ENCODE measurements around the gene FGD6.
"Not testable (repeated sequence)": the region's sequence is repeated elsewhere in the genome, so short reads cannot be mapped to it uniquely, and the experiment has no call there.

Gene FGD6

DNA sequence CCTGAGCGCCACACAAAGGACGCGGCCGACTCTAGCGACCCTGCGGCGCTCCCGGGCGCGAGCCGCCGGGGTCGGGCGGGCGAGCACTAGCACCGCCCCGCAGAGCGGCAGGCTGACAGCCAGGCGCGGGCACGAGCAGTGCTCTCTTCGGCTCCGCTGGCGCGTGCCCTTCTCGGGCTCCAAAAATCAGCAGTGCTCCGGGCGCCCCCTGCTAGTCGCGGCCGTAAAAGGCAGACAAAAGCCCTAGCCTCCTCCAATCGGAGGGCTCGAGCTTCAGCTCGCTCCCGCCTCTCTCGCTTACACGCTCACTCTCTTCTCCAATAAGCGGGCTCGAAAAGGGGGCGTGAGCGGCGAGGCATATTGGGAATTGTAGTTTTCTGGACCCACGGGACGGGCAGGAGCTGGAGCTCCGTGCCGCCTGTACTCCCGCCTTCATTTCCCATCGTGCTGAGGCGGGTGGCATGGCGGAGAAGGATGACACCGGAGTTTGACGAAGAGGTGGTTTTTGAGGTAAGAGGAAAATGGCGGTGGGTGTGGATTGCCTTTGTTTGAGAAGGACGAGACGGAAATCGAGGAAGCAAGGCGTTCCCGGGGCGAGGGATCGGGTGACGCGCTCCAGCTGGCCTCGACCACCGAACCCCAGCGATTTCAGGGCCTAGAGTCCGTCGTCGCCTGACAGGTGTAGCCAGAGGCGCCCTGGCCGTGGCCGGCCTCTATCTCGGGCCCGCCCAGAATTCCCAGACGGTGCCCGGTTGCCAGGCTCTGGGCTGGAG lies at the start of gene FGD6, which contains the start of gene VEZT:
TSS of gene FGD6 (minus strand) at position 91 of the 773 bp plus-strand sequence. CDS start 227 bp downstream, outside the sequence.
TSS of gene VEZT (plus strand) at position 431 of the 773 bp plus-strand sequence. CDS start at position 475, 44 bp downstream.
- peak; percentile 94 for DNase-seq

DNA sequence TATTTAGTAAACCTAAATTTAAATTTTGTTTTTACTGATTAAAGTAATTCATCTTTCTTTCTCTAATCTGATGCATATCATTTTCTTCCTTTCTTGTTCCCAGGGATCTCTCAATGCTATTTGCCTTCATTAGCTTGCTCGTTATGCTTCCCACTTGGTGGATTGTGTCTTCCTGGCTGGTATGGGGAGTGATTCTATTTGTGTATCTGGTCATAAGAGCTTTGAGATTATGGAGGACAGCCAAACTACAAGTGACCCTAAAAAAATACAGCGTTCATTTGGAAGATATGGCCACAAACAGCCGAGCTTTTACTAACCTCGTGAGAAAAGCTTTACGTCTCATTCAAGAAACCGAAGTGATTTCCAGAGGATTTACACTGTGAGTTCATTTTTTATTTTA lies 49.0 kb upstream of the FGD6 start:
- no peak for DNase-seq

DNA sequence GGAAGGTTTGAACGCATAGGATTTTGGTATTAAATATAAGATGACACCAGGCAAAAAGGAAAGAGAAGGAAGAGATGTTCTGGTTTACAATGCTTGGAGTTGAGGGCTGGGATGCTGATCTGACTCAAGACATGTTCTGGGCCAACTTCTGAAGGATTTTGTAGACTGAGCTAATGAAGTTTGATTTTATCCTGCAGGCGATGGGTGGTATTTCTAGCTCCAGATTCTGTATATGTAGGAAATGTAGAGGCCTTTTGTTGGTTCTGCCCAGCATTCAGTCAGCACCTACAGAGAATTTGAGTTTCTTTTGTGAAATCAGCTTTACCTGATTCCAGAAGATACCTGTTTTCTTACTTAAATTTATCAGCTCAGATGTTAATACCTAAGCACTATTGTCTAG lies 48.5 kb upstream of the FGD6 start:
- DNase-seq, result no peak

DNA sequence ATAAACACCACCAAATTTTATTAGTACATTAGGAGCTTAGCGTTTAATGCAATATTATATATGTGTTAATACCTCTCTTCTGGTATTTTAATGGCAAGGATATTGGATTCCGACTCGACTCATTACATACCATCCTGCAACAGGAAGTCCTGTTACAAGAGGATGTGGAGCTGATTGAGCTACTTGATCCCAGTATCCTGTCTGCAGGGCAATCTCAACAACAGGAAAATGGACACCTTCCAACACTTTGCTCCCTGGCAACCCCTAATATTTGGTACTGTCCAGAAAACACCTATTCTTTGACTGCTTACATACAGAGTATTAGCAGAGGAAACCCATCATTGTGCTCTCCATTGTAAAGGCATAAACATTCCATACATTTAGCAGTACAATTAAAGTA lies 45.5 kb upstream of the FGD6 start:
- DNase-seq, result no peak

DNA sequence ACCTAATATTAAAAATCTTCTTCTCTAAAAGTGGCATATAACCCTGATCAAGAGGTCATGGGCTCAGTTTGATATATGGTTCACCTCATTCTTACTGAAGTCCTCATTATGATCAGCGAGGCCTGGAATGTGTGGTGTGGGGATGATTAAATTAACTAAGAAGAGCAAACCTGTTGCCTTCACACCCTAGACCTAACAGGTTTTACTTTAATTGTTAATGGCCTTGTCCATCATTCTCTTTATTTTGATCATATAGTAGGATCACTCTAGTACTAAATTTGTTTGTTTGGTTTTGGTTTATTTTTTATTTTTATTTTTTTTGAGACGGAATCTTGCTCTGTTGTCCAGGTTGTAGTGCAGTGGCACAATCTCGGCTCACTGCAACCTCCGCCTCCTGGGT lies 43.8 kb upstream of the FGD6 start:
- DNase-seq, result no peak

DNA sequence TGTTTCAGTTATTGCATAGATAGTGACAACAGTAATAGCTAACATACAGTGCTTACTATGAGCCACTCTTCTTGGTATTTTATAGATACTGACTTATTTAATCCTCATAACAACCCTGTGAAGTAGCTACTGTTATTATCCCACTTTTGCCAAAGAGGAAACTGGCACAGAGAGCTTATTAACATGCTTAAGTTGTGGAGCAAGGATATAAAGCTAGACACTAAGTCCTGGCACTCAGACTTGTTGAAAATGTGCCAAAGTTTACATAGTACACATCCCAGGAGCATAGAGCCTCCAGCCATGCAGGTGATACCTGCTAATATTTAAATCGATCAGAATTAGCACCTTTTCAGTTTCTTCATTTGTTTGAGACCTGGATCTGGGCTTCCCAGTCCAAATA lies 42.1 kb upstream of the FGD6 start:
- no peak for DNase-seq

DNA sequence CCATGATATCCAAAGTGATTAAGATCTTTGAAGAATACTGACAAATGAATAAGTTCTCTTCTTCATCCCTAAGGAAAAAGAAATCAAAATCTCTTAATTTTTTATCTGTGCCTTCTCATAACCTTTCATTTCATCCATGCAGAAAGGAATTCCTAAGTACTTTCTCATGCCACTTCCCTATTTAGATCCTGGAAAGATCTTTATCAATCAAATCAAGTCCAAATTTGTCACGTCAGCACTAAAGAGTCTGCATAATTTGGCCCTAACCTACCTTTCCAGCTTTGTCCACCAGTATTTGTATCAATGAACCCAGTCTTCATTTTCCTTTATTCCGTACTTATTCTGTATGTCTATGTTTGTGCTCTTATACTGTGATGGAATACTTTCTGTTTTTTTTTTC lies 41.5 kb upstream of the FGD6 start:
- no peak for DNase-seq

DNA sequence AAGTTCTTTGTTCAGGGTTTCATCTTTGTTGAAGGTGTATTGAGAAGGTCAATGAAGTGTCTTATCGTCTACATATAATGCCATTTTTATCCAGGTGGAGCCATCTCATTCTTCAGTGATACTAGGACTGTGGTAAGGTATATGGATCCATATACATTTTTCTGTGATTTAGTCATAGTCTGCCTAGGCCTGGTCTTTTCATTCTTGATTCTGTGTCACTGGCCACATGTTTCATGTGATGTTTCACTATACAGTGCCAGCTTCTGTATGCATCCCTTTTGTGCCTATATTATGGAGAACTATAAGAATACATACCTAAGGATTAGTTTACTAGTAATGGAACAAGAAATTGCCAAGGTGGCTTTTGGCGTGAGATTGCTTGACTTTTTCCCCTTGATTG lies 40.9 kb upstream of the FGD6 start:
- DNase-seq, result no peak

DNA sequence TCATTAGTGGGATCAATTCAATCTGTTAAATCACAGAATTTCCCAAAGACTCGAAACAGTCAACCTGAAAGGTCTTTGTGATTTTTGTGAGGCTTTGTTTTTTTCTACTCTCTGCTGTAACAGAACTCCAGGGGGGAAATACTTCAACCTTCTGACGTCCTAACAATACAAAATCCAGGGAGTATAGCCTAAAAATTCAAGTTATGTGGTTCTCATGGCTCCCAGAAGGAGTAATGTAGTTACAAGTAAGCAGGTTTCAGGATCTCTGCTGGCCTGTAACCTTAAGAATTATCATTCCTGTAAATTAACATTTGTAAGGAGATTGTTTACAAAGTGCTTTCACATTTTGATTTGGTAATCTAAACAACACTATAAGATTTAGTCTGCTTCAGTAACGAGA lies 40.3 kb upstream of the FGD6 start:
- no peak for DNase-seq

DNA sequence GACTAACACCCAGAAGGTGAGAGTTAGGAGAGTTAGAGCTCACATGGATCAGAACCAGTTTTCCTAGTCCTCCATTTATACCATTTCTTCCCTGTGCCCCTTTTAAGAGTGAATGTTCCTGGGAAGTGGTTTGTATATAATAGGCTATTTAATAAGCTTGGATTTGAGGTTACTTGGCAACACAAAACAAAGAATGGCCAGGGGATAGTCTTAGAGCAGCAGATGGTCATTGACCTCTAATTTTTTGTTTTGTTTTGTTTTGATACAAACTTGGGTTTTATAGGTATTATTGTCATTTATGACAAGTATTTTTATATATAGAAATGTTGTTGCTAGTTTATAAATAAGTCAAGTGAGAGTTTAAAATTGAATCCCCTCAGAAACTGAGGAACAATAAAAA lies 36.1 kb upstream of the FGD6 start:
- DNase-seq, result no peak

DNA sequence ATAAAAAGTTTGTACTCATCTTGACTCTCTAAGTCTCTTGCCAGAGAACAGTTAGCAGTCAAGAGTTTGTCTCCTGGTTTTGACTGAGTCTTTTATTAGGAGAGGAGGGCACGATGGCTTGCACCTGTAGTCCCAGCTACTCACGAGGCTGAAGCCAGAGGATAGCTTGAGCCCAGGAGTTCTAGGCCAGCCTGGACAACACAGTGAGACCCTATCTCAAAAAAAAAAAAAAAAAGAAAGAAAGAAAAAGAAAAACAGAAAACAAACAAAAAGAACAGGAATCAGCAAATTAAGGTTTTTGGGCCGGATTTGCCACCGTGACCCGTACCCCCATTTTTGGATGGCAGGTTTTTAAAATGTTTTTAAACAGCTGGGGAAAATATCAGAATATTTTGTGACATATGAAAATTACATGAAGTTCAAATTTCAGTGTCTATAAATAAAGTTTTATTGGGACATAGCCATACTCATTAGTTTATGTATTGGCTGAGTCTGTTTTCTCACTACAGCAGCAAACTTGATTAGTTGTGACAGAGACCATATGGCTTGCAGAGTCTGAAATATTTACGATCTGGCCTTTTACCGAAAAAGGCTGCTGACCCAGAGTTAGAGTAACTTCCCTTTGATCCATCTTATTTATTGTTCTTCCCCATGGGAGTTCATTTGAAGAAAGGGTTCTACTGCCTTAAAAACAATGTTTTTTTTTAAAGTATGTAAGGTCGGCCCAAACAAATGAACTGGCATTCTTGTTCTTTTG lies 31.5 kb upstream of the FGD6 start:
- DNase-seq, result no peak

DNA sequence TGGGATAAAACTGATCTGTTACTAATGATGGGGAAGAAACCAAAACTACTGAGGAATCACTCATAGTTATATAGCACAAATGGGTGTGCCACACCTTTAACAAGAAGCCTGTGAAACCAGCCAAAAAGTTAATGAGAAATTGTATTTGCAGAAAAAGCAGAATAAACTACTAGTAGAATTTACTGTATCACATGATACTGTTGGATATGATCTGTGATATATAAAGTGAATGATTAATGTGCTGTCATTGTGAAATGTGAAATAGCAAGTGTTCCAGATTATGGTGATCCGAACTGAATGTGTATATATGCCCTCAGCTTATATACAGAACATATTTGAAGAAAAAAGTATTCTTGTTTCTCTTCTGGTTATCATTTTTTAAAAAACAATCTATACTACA lies 30.8 kb upstream of the FGD6 start:
- DNase-seq, result no peak

DNA sequence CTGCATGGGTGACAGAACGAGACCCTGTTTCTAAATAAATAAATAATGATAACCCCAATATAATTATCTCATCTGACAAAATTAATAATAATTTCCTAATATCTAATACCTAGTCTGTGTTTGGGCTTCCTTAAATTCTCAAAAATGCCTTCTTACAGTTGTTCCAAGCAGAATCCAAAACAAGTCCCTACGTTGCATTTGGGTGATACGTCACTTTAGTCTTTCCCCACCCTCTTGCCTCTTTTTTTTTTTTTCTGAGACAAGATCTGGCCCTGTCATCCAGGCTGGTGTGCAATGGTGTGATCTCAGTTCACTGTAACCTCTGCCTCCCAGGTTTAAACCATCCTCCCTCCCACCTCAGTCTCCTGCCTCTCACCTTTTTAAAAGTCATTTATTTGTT lies 27.1 kb upstream of the FGD6 start:
- DNase-seq, result no peak

DNA sequence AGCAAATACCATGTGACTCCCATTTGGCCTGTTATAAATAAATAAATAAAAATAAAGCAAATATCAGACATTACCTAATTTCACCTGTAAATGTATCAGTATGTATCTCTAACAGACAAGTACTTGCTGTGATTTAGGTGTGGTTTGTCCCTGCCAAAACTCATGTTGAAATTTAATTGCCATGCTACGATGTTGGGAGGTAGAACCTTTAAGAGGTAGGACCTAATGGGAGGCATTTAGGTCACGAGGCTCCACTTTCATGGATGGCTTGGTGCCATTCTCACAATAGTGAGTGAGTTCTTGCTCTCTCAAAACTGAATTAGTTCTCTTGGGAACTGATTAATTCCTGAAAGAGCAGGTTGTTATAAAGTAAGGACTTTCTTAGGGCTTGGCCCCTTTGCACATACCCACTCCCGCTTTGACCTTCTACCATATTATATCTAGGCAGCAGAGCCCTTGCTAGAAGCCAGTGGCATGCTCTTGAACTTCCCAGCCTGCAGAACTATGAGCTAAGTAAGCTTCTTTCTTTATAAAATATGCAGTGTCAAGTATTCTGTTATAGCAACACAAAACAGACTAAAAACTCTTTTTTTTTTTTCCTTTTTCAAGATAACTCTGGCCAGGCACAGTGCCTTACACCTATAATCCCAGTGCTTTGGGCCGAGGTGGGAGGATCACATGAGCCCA lies 26.4 kb upstream of the FGD6 start:
- DNase-seq, result no peak

DNA sequence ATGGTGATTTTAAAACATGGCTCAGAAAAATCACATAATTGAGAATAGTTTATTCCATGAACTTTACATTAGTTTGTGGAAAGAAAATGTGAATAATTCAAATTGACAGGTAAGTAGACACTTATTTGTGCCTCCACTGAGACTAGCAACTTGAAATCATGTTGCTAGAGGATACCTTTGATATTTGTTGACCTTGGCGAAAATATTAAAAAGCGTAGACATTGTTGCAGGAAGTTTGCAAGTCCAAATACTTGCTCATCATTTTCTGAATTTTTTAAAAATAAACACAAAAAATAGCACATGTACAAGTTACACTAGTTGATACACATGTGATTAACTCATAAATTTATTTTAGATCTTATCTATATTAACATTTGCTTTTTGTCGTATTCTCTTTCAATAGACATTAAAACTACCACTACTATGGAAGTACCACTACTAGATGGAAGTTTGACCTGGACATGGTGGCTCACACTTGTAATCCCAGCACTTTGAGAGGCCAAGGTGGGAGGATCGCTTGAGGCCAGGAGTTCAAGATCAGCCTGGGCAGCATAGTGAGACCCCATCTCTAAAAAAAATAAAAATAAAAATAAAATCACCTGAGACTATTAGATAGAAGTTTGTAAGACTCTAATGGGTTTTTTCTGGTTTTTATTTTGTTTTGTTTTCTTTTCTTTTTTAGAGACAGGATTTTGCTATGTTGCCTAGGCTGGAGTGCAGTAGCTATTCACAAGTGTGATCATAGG lies 24.7 kb upstream of the FGD6 start:
- no peak for DNase-seq

DNA sequence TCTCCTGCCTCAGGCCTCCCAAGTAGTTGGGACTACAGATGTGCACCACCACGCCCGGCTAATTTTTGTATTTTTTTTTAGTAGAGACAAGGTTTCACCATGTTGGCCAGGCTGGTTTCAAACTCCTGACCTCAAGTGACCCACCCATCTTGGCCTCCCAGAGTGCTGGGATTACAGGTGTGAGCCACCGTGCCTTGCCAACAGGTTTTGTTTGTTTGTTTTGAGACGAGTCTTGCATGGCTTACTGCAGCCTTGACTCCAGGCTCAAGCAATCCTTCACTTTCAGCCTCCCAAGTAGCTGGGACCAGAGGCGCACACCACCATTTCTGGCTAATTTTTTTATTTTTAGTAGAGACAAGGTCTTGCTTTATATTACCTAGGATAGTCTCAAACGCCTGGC lies 23.9 kb upstream of the FGD6 start:
- DNase-seq, result not testable (repeated sequence)

DNA sequence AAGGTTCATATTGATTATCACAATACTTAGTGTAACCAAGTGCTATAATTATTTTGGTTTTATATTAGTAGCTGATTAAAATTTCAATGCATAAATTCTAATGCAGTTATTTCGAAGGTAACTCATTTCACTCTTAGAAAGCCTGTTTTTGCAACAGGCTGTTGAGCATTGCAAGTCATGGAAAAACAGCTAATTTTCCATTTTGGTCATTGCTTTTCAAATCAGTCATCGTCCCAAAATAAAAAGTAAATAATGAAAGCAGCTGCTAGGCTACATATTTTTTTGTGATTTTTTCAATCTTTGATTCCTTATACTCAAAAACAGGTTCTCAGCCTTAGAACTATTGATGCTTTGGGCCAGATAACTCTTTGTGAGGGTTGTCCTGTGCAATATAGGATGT lies 23.3 kb upstream of the FGD6 start:
- no peak for DNase-seq

DNA sequence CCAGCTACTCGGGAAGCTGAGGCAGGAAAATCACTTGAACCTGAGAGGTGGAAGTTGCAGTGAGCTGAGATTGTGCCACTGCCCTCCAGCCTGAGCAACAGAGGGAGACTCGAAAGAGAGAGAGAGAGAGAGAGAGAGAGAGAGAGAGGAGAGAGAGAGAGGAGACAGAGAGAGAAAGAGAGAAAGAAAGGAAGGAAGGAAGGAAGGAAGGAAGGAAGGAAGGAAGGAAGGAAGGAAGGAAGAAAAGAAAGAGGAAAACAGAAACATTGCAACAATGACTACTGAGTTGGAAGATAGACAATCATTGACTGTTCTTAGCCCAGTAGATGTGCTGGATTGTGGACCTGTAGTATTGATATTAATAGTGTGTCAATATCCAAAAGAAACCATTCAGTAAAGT lies 22.6 kb upstream of the FGD6 start:
- DNase-seq, result not testable (repeated sequence)

DNA sequence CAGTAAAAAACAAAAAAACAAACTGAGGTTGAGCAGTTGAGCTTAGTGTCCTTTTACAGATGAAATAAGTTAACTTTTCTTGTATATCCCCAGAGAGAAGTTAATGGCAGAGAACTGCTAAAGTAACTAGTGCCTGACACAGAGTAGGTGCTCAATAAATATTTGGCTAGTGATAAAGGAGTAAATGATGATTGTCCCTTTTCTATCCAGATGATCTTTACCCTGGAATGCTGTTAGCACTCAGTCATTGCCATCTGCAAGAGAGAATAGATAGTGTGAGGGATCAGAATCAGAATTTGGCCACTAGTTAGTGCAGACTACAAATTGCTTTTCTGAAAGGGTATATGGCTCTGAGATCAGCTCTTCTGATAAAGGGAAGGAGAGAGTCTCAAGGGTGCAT lies 21.9 kb upstream of the FGD6 start:
- DNase-seq, result no peak

DNA sequence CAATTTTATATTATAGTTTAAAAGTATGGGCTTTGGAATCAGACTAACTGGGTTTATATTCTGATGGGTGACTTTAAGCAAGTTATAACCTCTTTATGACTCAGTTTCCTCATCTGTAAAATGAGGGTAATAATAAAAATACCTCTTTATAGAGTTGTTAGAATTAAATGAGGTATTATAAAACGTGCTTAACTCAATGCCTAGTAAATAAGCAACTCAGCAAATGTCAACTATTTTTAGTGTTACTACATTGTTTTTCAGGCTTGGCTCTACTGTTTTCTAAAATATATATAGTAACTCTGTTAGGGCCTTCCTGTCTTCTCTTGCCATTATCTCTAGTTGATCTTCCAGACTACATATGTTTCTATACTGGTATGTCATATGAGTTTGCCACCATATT lies 20.9 kb upstream of the FGD6 start:
- no peak for DNase-seq

DNA sequence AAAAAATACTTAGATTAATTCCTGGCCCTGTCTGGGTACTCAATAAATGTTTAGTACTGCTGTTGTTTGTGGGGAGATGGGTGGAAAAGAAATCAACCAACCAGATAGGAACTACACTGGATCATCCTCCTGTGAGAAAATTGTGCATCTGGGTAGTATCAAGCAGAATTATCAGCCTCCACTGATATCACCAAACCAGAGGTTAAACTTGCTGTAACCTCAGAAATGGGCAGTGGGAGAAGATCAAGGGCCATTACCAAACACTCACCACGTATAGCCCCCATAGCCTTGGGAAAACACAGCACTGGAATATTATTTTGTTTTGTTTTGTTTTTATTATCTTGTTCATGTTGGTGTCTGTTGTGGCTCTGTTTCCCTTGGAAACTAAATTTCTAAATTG lies 20.0 kb upstream of the FGD6 start:
- no peak for DNase-seq

DNA sequence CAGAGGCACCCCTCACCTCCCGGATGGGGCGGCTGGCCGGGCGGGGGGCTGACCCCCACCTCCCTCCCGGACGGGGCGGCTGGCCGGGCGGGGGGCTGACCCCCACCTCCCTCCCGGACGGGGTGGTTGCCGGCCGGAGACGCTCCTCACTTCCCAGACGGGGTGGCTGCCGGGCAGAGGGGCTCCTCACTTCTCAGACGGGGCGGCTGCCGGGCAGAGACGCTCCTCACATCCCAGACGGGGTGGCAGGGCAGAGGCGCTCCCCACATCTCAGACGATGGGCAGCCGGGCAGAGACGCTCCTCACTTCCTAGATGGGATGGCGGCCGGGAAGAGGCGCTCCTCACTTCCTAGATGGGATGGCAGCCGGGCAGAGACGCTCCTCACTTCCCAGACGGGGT lies 18.4 kb upstream of the FGD6 start:
- DNase-seq, result not testable (repeated sequence)

DNA sequence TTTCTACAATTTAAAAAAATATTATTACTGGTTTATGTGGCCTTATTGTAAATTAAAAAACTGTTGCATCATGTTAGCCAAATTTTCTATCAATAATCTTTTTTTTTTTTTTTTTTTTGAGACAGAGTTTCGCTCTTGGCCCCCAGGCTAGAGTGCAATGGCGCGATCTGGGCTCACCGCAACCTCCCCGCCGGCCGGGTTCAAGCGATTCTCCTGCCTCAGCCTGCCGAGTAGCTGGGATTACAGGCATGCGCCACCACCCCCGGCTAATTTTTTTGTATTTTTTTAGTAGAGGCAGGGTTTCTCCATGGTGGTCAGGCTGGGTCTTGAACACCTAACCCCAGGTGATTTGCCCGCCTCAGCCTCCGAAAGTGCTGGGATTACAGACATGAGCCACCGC lies 16.9 kb upstream of the FGD6 start:
- not testable (repeated sequence) for DNase-seq

Data from NCI-H524 treated with DMSO at 0.1 percent for 48 hours (cell line).